ENCODE measurements around the gene LRRC32.
"Not testable (repeated sequence)": the region's sequence is repeated elsewhere in the genome, so short reads cannot be mapped to it uniquely, and the experiment has no call there.

Gene LRRC32

GRCh38 chr11:76648061-76648460 is 22.5 kb downstream of the LRRC32 start:
- no peak for DNase-seq (ENCODE audit: low spot score)

- DNase-seq (ENCODE audit: low spot score): no peak
Measured at GRCh38 chr11:76646882-76647534, 23.5 kb downstream of the LRRC32 start.

GRCh38 chr11:76644591-76644990 is 26.0 kb downstream of the LRRC32 start:
- no peak for DNase-seq (ENCODE audit: low spot score)

GRCh38 chr11:76643711-76644110 is 26.8 kb downstream of the LRRC32 start:
- not testable (repeated sequence) for DNase-seq (ENCODE audit: low spot score)

GRCh38 chr11:76642341-76642740 is 28.2 kb downstream of the LRRC32 start:
- no peak for DNase-seq (ENCODE audit: low spot score)

- no peak for DNase-seq (ENCODE audit: low spot score)
Measured at GRCh38 chr11:76641905-76642304, 28.6 kb downstream of the LRRC32 start.

GRCh38 chr11:76640501-76640900 is 30.0 kb downstream of the LRRC32 start:
- no peak for DNase-seq (ENCODE audit: low spot score)

GRCh38 chr11:76639621-76640020 is 30.9 kb downstream of the LRRC32 start:
- no peak for DNase-seq (ENCODE audit: low spot score)

GRCh38 chr11:76638270-76639197 is 32.0 kb downstream of the LRRC32 start:
- no peak for DNase-seq (ENCODE audit: low spot score)

GRCh38 chr11:76637491-76638269 is 32.9 kb downstream of the LRRC32 start:
- DNase-seq (ENCODE audit: low spot score): no peak

- no peak for DNase-seq (ENCODE audit: low spot score)
Measured at GRCh38 chr11:76636826-76637460, 33.6 kb downstream of the LRRC32 start.

GRCh38 chr11:76635991-76636738 is 34.4 kb downstream of the LRRC32 start:
- DNase-seq (ENCODE audit: low spot score): no peak

GRCh38 chr11:76634886-76635285 is 35.7 kb downstream of the LRRC32 start:
- DNase-seq (ENCODE audit: low spot score): no peak

- DNase-seq (ENCODE audit: low spot score): no peak
Measured at GRCh38 chr11:76632492-76632891, 38.1 kb downstream of the LRRC32 start.

GRCh38 chr11:76631566-76632308 is 38.8 kb downstream of the LRRC32 start:
- no peak for DNase-seq (ENCODE audit: low spot score)

GRCh38 chr11:76630600-76631281 is 39.8 kb downstream of the LRRC32 start:
- no peak for DNase-seq (ENCODE audit: low spot score)

GRCh38 chr11:76629853-76630599 is 40.5 kb downstream of the LRRC32 start:
- no peak for DNase-seq (ENCODE audit: low spot score)

- no peak for DNase-seq (ENCODE audit: low spot score)
Measured at GRCh38 chr11:76629116-76629852, 41.3 kb downstream of the LRRC32 start.
